Smooth muscle cell (in vitro differentiated cells): ENCODE results near the gene FAAP100. TPM values are rescaled to one million over a fixed set of nuclear protein-coding genes. Genes with fewer than 3 reads are reported as not detected.

Source experiments
- DNase-seq: peaks from one replicate; lab custom pipeline; 2025; ENCODE audit not compliant: unreplicated experiment; lab: John Stamatoyannopoulos, UW
- H2AFZ ChIP-seq: fragments of 200-600 bp; sonication (generic); 2 replicates; pipeline ENCODE4 v1.6.0; 2016; ENCODE audit warnings: antibody characterized with exemption, low read depth, mild to moderate bottlenecking
- H3F3A ChIP-seq: fragments of 200-600 bp; sonication (generic); 2 replicates; pipeline ENCODE4 v1.6.0; 2017; ENCODE audit warnings: antibody characterized with exemption, low read depth
- H3K27ac ChIP-seq: fragments of 200-600 bp; sonication (generic); 2 replicates; pipeline ENCODE4 v1.5.1; 2016; ENCODE audit warnings: low read depth, mild to moderate bottlenecking
- H3K27me3 ChIP-seq: fragments of 200-600 bp; sonication (generic); 2 replicates; pipeline ENCODE4 v1.6.1; 2016; ENCODE audit warnings: low read depth, mild to moderate bottlenecking
- H3K36me3 ChIP-seq: fragments of 200-600 bp; sonication (generic); 2 replicates; pipeline ENCODE4 v1.5.1; 2016; ENCODE audit warnings: low read depth
- H3K4me1 ChIP-seq: fragments of 200-600 bp; sonication (generic); 2 replicates; pipeline ENCODE4 v1.5.1; 2016; ENCODE audit warnings: low read depth
- H3K4me2 ChIP-seq: fragments of 200-600 bp; sonication (generic); 2 replicates; pipeline ENCODE4 v1.6.0; 2016; ENCODE audit warnings: mild to moderate bottlenecking
- H3K4me3 ChIP-seq: fragments of 200-600 bp; sonication (generic); 2 replicates; pipeline ENCODE4 v1.5.1; 2016; ENCODE audit warnings: mild to moderate bottlenecking
- H3K79me2 ChIP-seq: fragments of 200-600 bp; sonication (generic); 2 replicates; pipeline ENCODE4 v1.6.0; 2016; ENCODE audit warnings: low read depth, mild to moderate bottlenecking
- H3K9ac ChIP-seq: fragments of 200-600 bp; sonication (generic); 2 replicates; pipeline ENCODE4 v1.6.0; 2016; ENCODE audit warnings: low read depth
- H3K9me3 ChIP-seq: fragments of 200-600 bp; sonication (generic); replicated peaks from 2 replicates; pipeline ENCODE4 v1.5.1; 2016; ENCODE audit warnings: low read depth
- H4K20me1 ChIP-seq: fragments of 200-600 bp; sonication (generic); 2 replicates; pipeline ENCODE4 v1.6.0; 2016; ENCODE audit warnings: low read depth
- WGBS: methylation state at CpG from one replicate; pipeline ENCODE4 v1.1.7; 2016; ENCODE audit warnings: low lambda C conversion rate; 5-methylcytosine and 5-hydroxymethylcytosine counted together
- polyA plus RNA-seq: library from polyadenylated mRNA; unstranded; fragments of >200 nt; fragmentation: Nextera tagmentation; extraction: Ambion mirVana; gene quantifications from 2 replicates; pipeline ENCODE4 v1.2.1, GENCODE V29; 2016
- total RNA-seq: library from RNA; depleted of rRNA; stranded (reverse); fragments of >200 nt; gene quantifications from 2 replicates; pipeline ENCODE4 v1.2.3, GENCODE V29; 2014
- TF ChIP-seq, protein P1 (sequence below): fragments of 200-600 bp; sonication (generic); IDR thresholded peaks from 2 replicates; pipeline ENCODE4 v1.5.1; 2017; ENCODE audit warnings: borderline replicate concordance, mild to moderate bottlenecking, antibody characterized with exemption; ENCODE audit not compliant: insufficient read depth, poor library complexity, severe bottlenecking

FAAP100 gene
- total and polyA plus RNA-seq, 2 experiments from 2014 or later: 17.9 to 28.5 TPM

DNA sequence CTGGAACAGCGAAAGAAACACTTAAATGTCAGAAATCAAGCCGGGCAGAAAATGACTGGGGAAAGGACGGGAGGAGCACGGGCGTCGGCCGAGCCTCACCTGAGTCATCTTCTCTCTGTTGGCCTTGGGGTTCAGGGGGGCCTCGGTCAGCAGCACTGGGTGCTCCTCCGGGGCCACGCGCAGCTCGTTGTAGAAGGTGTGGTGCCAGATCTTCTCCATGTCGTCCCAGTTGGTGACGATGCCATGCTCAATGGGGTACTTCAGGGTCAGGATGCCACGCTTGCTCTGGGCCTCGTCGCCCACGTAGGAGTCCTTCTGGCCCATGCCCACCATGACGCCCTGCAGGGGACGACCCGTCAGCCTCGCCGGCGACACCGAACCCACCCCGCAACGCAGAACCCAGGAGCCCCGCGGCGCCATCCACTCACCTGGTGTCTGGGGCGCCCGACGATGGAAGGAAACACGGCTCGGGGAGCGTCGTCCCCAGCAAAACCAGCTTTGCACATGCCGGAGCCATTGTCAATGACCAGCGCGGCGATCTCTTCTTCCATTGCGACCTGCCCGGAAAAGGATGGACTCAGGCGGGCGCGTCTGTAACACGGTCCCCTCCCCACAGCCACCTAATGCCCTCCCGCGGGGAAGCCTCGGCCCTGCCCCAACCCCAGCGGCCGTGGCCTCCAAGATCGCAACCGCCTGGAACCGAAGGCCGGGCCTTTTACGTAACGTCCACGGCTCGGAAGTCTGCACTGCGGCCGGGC is 40.2 kb downstream of the FAAP100 start:
- no peaks in the 10 kb centered on the region for H3K9me3 ChIP-seq
- peak overlapping the region; percentile 65 for H3K27ac ChIP-seq
- H3K4me1 ChIP-seq: peaks cover 23% of the 10 kb centered on the region
- H3K79me2 ChIP-seq: peaks cover 57% of the 10 kb centered on the region
- no peaks in the 10 kb centered on the region for H3K27me3 ChIP-seq
- under 1% methylated on average over 54 of the region's 62 CpGs for WGBS
- peaks cover 3% of the 10 kb centered on the region for H3K36me3 ChIP-seq
- peak overlapping the region; percentile 52 for H3K9ac ChIP-seq
- DNase-seq: no peak
- H4K20me1 ChIP-seq: peaks cover 72% of the 10 kb centered on the region
- H2AFZ ChIP-seq: no peak overlapping the region
- TF ChIP-seq, protein P1, sequence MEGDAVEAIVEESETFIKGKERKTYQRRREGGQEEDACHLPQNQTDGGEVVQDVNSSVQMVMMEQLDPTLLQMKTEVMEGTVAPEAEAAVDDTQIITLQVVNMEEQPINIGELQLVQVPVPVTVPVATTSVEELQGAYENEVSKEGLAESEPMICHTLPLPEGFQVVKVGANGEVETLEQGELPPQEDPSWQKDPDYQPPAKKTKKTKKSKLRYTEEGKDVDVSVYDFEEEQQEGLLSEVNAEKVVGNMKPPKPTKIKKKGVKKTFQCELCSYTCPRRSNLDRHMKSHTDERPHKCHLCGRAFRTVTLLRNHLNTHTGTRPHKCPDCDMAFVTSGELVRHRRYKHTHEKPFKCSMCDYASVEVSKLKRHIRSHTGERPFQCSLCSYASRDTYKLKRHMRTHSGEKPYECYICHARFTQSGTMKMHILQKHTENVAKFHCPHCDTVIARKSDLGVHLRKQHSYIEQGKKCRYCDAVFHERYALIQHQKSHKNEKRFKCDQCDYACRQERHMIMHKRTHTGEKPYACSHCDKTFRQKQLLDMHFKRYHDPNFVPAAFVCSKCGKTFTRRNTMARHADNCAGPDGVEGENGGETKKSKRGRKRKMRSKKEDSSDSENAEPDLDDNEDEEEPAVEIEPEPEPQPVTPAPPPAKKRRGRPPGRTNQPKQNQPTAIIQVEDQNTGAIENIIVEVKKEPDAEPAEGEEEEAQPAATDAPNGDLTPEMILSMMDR: no peak
- H3K4me3 ChIP-seq: peak overlapping the region; percentile 96
- H3F3A ChIP-seq: peaks cover 57% of the 10 kb centered on the region
- H3K4me2 ChIP-seq: peak overlapping the region; percentile 95

DNA sequence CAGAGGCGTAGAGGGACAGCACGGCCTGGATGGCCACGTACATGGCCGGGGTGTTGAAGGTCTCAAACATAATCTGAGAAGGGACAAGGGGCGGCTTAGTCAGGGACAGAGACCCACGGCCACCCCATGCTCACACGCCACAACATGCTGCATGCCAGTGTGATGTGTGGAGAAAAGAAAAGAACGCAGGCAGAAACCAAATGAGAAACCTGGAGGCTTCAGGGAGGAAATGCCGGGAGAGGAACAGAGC is 40.7 kb downstream of the FAAP100 start:
- no peak overlapping the region for H2AFZ ChIP-seq
- TF ChIP-seq, protein P1: no peak
- H3K4me3 ChIP-seq: peak overlapping the region; percentile 96
- peak overlapping the region; percentile 52 for H3K9ac ChIP-seq
- H3K79me2 ChIP-seq: peaks cover 52% of the 10 kb centered on the region
- no peaks in the 10 kb centered on the region for H3K27me3 ChIP-seq
- peaks cover 19% of the 10 kb centered on the region for H3K4me1 ChIP-seq
- H3K27ac ChIP-seq: peak overlapping the region; percentile 65
- peaks cover 3% of the 10 kb centered on the region for H3K36me3 ChIP-seq
- 2% methylated on average over 9 of the region's 9 CpGs for WGBS
- peak overlapping the region; percentile 95 for H3K4me2 ChIP-seq
- H3K9me3 ChIP-seq: no peaks in the 10 kb centered on the region
- DNase-seq: no peak
- H4K20me1 ChIP-seq: peaks cover 70% of the 10 kb centered on the region
- H3F3A ChIP-seq: peaks cover 57% of the 10 kb centered on the region

DNA sequence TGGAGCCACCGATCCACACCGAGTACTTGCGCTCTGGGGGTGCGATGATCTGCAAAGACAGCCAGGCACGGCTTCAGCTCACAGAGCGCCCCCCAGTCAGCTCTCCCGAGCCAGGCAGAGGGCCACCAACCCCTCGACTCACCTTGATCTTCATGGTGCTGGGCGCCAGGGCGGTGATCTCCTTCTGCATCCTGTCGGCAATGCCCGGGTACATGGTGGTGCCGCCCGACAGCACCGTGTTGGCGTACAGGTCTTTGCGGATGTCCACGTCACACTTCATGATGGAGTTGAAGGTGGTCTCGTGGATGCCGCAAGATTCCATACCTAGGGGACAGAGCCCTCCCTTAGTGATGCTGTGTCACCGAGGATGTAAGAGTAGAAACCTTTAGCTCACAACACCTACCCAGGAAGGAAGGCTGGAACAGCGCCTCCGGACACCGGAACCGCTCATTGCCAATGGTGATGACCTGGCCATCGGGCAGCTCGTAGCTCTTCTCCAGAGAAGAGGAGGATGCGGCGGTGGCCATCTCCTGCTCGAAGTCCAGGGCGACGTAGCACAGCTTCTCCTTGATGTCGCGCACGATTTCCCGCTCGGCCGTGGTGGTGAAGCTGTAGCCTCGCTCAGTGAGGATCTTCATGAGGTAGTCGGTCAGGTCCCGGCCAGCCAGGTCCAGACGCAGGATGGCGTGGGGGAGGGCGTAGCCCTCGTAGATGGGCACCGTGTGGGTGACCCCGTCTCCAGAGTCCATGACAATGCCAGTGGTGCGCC is 41.2 kb downstream of the FAAP100 start:
- Histone ChIP-seq H2AFZ (no peak overlapping the region), H4K20me1 (peaks cover 65% of the 10 kb centered on the region), H3K9me3 (no peaks in the 10 kb centered on the region), H3K4me3 (peak overlapping the region; percentile 96), H3F3A (peaks cover 57% of the 10 kb centered on the region), H3K9ac (peak overlapping the region; percentile 52), H3K79me2 (peaks cover 47% of the 10 kb centered on the region), H3K27ac (peak overlapping the region; percentile 65), H3K4me2 (peak overlapping the region; percentile 95), H3K4me1 (peaks cover 16% of the 10 kb centered on the region), H3K27me3 (no peaks in the 10 kb centered on the region), H3K36me3 (peaks cover 3% of the 10 kb centered on the region)
- 2% methylated on average over 48 of the region's 48 CpGs for WGBS
- TF ChIP-seq, protein P1: no peak
- DNase-seq: no peak
